Muscle of back (tissue), 11 donors: Measurements from ENCODE around the gene CFAP46. TPM values are rescaled to one million over a fixed set of nuclear protein-coding genes. Genes with fewer than 3 reads are reported as not detected.

Experiments
- DNase-seq, 3 donors: peaks; one replicate each; pipeline versions ENCODE4 v3.0.0 to v3.0.0-alpha.2; 2013
- polyA plus RNA-seq, 10 donors: library from polyadenylated mRNA; unstranded; fragments of 120-200 nt; gene quantifications; one replicate each; pipeline ENCODE4 v1.2.1, GENCODE V29; 2013; ENCODE audit not compliant: insufficient read length in 10 of 10

Gene CFAP46
- polyA plus RNA-seq, 10 donors = 0.21 to 0.53 (median 0.44) TPM

DNA sequence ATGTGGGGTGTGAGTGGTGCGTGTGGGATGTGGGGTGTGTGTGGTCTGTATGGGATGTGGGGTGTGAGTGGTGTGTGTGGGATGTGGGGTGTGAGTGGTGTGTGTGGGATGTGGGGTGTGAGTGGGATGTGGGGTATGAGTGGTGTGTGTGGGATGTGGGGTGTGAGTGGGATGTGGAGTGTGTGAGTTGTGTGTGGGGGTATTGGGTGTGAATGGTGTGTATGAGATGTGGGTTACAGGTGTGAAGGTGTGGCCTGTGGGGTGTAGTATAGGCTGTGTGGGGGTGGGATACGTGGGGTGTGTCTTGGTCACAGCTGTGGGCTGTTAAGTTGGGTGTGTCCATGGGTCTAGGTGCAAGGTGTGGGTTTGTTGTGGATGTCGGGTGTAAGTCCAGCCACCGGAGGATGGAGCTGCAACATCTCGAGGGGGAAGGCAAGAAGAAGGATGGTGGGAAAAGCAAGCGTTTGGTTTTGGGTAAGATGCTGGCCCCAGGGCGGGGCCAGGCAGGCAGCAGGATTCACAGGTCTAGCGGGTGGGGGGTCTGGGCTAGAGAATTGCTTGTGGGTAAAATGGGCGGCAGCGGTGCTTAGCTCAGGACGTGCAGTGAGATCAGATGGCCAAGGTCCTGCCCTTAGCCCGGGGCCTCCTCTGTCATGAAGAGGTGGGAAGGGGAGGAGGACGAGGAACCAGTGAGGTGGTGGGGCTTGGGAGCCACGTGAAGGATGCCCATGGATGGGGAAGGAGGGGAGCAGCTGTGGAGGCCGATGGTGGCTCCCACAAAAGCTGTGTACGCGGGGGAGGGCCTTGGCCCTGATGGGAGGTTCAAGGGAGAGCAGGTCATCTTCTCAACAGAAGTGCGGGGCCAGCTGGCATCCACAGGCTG, 60.1 kb downstream of the CFAP46 start:
- DNase-seq = no peak

DNA sequence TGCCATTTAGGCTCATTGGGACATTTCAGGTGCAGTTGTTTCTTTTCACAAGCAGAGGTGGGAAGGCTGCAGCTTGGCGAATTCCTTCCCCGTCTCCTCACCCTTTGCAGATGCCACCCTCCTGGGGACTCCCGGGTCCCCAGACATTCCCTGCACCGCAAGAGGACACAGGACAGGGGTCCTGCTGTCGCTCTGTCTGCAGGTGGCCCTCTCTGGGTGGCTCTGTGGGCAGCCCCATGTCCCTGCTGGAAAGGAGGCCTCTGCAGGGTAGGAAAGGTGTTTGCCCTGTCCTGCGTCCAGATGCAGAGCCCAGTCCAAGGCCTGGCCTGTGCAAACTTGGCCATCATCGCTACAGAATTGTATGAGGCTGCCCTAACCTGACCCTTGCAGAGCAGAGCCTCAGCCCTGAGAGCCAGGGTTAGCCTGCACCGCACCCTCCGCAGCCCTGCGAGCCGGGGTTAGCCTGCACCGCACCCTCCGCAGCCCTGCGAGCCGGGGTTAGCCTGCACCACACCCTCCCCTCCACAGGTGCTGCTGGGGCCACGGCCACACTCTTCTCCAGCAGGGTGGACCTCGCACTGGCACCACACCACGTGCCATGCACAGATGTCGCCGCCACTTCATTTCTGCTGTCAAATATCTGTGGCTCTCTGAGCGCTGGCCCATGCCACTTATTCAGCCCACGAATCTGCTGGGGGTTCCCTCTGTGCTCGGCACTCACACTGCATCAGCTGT, 61.0 kb downstream of the CFAP46 start:
- no peak for DNase-seq

DNA sequence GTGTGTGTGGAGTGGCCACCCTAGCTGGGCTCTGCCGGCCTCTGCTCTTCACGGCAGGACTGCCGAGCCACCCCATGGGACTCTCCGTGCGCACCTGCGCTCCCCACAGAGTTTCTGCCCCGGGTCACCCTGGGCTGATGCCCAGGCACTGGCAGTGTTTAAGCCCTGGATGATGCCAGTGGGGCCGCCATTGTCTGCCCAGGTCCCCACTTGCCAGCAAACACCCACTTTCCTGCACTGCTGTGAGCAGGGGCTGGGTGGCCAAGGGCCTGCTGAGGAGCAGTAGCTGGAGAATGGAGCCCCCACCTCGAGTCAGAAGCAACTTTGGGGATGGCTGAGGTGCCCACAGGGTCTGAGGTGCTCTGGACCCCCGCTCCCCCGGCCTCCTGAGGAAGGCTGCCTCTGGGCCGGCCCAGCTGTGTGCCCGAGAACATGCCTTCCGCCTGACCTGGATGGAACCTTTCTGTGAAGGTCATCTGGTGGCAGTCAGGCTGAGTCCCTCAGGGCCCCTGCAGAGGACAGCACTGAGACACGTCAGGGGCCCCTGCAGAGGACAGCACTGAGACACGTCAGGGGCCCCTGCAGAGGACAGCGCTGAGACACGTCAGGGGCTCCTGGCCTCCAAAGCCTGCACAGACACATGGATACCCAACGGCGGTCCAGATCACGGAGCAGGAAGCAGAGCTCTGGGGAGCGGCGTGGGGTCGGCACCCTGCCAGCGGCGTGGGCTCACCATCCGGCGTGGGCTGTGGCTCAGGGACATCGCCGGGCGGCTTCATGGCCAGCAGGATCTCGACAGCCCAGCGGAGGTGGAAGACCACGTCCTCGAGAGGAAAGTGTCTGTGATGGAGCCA, 62.0 kb downstream of the CFAP46 start:
- no peak for DNase-seq

DNA sequence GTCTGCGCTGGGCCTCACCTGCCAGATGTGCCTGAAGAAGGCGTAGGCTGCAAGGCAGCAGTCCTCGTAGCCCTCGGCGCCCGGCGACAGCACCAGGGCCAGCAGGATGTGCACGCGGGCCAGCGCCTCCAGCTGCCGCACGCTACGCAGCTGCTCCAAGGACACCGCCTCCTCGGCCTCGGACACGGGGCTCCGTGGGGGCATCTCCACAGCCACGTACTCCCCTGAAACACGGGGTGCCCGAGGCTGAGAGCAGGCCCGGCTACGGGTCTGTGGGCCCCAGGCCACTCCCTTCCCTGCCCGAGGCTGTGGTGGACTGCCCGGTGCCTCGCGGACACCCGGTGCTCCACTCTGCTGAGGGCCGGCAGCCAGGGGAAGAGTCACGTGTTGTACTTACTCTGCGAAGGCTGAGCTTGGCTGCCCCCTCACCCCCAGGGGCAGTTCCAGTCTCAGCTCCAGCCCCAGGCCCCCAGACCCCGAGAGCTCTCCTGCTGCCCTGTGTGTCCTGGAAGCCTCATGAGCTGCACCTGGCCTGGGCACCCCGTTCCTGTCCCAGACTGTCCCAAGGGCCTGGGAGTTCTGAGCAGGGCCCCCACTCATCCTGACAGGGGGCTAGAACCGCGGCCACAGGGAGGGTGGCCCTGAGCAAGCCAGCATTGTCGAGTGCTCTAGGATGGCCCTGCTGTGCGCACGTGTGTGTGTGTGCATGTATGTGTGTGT, 62.8 kb downstream of the CFAP46 start:
- peak in 2 of 3 donors; percentile 27 to 82 for DNase-seq

DNA sequence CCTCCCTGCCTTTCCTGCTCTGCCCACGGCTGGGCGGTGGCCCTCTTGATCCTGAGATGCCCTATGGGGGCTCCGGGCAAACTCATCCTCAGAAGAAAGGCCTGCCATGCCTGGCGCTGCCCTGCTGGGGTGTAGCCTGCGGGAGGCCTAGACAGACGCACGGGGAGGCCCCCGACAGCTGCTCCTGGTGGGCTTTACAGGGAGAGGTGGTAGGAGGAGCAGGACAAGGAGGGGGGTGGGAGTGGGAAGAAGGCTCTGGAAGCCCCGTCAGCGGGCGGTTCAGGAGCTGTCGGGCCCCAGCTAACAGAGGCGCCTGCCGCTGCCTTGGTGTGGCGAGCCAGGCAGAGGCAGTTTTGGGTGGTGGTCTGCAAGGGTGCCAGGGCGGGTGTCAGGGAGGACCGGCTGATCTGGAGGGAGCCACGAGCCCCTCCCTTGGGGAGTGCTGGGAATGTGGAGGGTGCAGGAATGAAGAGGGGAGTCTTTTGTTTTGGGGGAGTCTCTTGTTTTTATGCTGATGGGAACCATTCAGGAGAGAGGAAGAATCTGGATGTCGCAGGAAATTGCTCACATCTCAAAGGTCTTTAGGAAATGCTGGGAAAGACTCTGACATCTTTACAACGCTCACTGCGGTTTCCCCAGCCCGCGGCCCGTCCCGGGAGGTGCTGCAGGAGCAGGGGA, 63.5 kb downstream of the CFAP46 start:
- no peak for DNase-seq

DNA sequence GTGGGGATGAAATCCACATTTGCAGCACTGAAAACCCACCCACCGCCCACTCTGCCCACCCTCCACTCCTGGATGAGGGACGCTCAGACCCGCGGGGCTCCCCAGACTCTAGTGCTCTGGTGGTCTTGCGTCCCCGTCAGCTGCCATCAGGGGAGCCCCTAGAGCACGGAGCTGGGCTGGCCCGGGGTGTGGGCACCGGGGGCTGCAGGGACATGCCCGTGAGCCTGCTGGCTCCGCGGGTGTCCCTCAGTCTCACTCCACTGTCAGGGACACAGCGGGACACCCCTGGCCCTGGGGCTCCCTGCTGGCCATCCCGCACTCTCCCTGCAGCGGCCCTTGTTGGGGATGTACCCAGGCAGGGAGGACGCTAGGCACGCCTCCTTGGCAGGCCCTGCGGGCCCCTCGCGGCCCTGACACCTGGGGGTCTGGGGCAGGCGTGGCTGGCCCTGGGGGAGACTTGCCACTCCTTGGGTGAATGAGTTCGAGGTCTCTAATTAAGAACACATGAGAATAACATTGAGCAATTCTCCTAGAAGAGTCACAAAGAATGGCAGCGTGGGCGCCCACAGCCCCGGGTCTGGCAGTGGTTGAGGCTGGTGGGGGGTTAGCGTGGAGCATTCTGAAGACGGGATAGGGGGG, 64.2 kb downstream of the CFAP46 start:
- DNase-seq = no peak

DNA sequence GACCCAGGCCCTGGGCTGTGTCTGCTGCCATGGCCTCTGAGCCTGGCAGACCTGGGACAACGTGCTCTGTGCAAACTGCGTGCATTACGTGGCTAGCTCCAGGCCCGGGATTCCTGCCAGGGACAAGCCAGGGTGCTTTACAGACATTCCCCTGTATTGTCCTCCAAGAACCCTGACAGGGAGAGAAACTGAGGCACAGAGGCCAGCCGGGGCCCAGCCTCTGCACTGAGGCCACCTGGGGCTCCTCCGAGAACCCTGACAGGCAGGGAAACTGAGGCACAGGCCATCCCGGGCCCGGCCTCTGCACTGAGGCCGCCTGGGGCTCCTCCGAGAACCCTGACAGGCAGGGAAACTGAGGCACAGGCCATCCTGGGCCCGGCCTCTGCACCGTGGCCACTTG, 64.9 kb downstream of the CFAP46 start:
- no peak for DNase-seq

DNA sequence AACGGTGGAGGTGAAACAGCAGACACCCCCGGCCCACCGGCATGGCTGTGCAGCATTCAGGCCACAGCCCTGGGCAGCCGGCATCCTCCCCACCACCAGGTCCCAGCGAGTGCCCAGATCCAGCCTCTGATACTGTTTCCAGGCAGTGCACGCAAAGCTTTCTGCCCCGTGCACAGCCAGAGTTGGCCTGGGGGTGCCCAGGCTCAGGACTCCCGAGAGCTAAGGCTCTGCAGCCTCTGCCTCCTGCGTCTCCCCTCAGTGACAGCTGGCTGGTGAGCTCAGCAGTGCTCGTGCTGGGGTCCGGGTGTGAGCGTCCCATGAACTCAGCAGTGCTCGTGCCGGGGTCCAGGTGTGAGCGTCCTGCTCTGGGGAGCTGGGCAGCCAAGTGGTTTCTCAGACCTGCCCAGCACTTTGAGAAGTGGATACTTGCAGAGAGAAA, 65.4 kb downstream of the CFAP46 start:
- no peak for DNase-seq

DNA sequence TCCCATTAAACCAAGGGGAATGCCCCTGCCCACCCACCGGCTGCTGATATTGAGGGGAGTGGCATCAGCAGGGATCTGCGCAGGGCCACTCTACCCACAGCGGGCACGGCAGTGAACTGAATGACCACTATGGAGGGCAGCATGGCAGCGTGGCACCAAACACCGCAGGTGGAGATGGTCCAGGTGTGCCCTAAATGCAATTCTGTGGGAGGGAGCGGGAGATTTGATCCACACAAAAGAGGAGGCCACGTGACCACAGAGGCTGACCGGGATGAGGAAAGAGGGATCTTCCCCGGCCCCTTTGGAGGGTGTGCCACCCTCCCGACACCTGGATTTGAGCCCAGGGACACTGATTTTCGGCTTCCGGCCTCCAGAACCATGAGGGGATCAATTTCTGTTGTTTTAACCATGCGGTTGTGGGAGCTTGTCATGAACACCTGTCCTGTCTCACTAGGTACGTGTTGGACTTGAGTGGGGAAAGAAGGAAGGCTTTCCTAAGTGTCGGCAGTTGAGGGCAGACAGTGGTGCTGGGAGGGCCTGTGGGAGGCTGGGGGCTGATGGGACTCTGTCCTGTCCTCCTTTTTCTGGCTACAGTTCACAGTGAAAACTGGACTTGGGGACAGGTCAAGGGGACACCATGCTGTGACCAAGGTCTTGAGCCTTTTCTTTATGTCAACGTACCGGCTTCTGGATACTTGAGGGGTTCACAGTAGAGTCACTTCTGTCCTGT, 66.1 kb downstream of the CFAP46 start:
- DNase-seq = no peak

DNA sequence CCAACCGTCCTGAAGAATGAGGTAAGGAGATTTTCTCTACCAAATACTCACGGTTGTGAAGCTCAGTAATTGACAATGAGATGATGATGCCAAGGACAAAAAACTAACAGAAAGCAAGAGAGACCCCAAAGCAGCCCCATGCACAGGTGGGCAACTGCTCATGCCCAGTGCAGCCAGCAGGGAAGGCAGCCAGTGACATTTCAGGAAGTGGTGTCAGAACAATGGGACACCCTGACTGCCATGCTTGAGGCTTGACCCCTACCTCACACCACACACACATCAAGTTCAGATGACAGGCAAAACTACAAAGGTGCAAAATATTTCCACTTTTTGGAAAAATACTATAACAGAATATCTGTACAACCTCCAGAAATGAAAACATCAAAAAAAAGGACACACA, 66.9 kb downstream of the CFAP46 start:
- no peak for DNase-seq

DNA sequence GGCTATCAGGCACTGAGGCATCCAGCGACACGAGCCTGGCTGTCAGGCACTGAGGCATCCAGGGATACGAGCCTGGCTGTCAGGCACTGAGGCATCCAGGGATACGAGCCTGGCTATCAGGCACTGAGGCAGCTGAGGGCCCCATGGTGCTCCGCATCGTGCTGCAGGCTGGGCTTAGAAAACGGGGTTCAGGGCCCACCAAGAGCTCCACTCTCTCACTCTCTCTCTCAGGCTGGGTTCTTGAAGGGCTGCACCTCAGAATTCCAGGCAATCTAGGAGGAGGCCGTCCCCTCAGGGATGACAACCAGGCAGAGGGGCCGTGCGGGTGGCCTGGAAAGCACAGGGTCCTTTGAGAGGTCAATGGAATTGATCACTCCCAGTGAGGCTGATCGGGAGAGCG, 69.0 kb downstream of the CFAP46 start:
- no peak for DNase-seq

DNA sequence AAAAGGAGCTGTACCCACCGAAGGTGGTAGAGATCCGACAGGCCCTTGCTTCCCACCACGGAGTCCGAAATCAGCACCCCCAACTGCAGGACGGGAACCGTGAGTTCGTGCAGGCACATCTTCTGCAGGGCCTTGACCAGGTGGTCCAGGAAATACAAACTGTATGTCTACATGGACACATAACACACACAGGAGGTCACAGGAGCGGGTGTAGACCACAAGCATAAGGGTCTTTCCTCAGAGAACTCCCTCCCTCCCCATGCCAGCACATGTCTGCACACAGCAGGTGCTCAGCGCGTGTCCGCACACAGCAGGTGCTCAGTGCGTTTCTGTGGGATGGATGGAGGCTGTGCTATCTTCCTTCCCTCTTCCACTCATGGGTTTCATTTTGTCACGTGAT, 69.7 kb downstream of the CFAP46 start:
- no peak for DNase-seq

DNA sequence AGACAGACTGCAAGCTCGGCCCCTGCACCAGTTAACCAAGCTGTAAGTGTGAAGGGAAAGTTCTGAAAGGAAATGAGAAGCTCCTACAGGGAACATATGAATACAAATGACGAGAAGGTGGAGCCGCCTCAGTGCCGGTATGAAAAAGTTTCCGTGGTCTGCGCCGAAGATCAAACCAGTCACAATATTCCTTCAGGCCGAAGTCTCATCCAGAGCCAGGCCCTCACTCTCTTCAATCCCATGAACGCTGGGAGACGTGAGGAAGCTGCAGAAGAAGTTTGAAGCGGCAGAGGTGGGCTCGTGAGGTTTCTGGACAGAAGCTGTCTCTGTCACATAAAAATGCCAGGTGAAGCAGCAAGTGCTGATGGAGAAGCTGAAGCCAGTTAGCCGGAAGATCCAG, 71.9 kb downstream of the CFAP46 start:
- DNase-seq = no peak

DNA sequence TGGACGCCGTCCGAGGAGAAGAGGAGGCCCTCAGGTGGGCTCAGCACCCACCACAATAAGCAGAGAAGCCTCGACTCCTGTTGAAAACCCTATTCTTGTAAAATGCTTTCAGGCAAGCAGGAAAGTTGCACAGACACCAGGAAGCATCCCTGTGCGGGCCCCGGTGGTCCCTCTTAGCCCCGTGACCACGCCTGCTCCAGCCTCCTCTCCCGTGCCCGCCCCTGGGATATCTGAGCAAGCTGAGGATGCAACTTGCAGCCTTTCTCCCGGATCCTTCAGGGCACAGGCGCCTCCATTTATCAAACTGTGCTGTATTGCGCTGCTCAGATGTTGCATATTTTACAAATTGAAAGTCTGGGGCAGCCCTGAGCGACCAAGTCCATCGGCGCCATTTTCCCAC, 72.7 kb downstream of the CFAP46 start:
- DNase-seq = no peak

DNA sequence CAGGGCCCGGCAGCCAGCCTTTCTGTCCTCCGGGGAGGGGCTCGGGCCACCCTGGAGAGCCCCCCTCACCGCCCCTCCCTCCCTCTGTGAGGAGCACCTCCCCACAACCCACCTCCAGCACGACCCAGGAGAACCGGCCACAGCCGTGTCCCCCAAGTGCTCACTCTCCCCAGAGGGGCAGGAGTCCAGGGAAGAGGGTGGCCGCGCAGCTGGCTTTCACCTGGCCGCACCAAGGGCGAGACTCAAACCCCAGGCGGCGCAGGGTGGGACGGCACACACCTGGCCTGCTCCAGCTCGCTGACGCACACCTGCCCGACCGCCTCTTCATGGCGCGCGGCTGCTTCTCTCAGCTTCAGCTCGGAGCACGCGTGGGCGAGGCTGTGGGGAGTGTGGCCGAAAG, 73.4 kb downstream of the CFAP46 start:
- no peak for DNase-seq

DNA sequence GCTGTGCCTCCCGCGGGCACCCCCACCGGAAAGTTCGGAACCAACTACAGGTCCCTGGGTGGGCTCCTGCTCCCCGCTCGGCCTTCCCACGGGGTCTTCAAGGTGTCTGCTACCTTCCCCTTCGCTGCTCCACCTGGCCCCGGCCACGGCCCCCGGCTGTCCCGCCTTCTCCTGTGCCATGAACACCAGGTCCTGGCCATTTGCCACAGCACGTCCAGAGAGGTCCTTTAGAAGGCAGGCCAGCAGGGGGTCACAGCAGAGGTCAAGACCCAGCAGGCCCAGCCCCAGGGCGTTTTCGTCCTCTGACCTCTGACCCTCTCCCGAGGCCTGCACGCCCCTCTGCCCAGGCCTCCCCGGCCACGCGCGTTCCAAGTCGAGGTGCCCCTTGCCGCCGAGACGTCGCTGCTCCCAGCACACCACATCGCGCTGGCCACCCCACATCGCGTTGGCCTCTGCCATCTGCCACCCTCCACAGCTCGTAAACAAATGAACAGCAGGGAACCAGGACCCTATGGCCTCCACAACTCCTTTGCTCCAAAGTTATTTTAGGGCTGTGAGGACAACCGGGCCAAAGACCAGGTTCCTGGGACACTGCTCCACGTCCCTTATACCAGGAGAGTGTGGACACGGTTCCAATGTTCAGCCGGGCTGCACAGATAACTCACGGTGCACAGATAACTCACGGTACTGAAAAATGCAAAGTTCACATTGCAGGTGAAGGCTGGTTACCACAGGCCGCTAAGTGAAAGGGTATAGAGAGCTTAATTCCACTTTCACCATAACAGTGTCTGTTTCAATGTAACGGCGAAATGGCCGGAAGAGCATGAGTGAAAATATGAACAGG, 74.3 kb downstream of the CFAP46 start:
- DNase-seq = no peak

DNA sequence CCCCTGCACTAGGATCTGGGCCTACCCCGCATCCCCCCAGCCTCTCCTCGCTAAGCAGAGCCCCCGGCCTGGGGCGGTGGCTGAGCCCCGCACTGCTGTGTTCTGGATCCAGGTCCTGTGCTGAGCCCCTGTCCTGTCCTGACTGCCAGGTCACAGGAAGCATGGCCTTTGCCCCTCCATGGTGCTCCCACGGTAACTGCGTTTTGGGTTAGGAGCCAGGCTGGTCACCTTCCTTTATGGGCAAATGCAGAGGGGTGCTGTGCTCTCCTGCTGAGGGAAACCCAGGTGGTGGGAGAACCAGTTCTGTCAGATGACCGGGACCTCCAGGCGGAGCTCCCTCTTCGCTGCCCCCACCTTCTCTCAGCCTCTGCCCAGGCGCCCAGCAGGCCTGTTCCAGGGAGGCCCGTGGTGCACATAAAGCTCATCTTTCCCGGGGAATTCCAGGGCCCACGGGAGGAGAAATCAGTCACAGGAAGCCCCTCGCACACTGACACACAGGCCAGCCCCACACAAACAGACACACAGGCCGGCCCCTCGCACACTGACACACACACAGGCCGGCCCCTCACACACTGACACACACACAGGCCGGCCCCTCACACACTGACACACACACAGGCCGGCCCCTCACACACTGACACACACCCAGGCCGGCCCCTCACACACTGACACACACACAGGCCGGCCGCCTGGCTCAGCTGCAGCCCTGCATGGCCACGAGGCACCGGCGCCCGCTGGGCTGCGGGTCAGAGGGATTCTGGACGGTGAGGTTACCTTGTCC, 75.6 kb downstream of the CFAP46 start:
- no peak for DNase-seq
